HepG2 (cell line): Measurements from ENCODE around the gene ST6GALNAC2. TPM values are rescaled to one million over a fixed set of nuclear protein-coding genes. Genes with fewer than 3 reads are reported as not detected.

Experiments
- HCFC1 ChIP-seq: fragments of 150-350 bp; IDR thresholded peaks from 2 replicates; pipeline ENCODE4 v1.6.1; 2014; ENCODE audit warnings: low read depth, low read length
- IKZF1 ChIP-seq: fragments of 450-650 bp; IDR thresholded peaks from 2 replicates; pipeline ENCODE4 v1.7.1; 2016
- KDM6A ChIP-seq: IDR thresholded peaks from 2 replicates; pipeline ENCODE4 v1.6.1; 2016; ENCODE audit warnings: low read depth
- PCBP2 ChIP-seq: fragments of 200-400 bp; formaldehyde crosslinking; optimal IDR thresholded peaks from 2 replicates; pipeline ENCODE3; 2018; ENCODE audit warnings: low read length, low read depth; ENCODE audit not compliant: poor library complexity, severe bottlenecking
- SMAD1 ChIP-seq: sonication (generic); formaldehyde crosslinking; IDR thresholded peaks from 2 replicates; pipeline ENCODE4 v1.4.0; 2020; ENCODE audit warnings: missing genetic modification reagents, low read depth, mild to moderate bottlenecking, borderline replicate concordance
- SRY ChIP-seq: sonication (generic); formaldehyde crosslinking; IDR thresholded peaks from 2 replicates; pipeline ENCODE4 v1.8.0; 2022; ENCODE audit warnings: mild to moderate bottlenecking, missing genetic modification reagents
- ZMYM4 ChIP-seq: sonication (generic); formaldehyde crosslinking; IDR thresholded peaks from 2 replicates; pipeline ENCODE4 v1.8.1; 2023; ENCODE audit warnings: mild to moderate bottlenecking, missing genetic modification reagents
- ZNF44 ChIP-seq: sonication (generic); formaldehyde crosslinking; IDR thresholded peaks from 2 replicates; pipeline ENCODE4 v1.5.1; 2020; ENCODE audit warnings: mild to moderate bottlenecking, missing genetic modification reagents
- ZNF709 ChIP-seq: sonication (generic); formaldehyde crosslinking; IDR thresholded peaks from 2 replicates; pipeline ENCODE4 v1.5.0; 2020; ENCODE audit warnings: mild to moderate bottlenecking, missing genetic modification reagents
- polyA plus RNA-seq, 8 experiments: library from polyadenylated mRNA; depleted of rRNA in 3 of 8; stranded (reverse) in 7 of 8; unstranded in 1 of 8; fragments of >200 nt; fragmentation: Illumina TruSeq in 4 of 8; extraction: Trizol in 4 of 8; gene quantifications; 2 replicates each; pipeline versions ENCODE4 v1.2.1 to v1.2.3, GENCODE V29; 2011 to 2016; ENCODE audit warnings: low read depth in 4 of 8, missing spikeins in 1 of 8, mixed read lengths in 1 of 8; ENCODE audit not compliant: insufficient read depth in 1 of 8
- total RNA-seq, 5 experiments: library from RNA; depleted of rRNA; stranded (reverse); fragments of >200 nt; fragmentation: Illumina TruSeq; extraction: Trizol; gene quantifications; 2 replicates each; pipeline ENCODE4 v1.2.3, GENCODE V29; 2016; ENCODE audit warnings: low read depth in 1 of 5
- TF ChIP-seq, protein P1 (sequence below): sonication (generic); formaldehyde crosslinking; IDR thresholded peaks from 2 replicates; pipeline ENCODE4 v1.5.1; 2020; ENCODE audit warnings: mild to moderate bottlenecking, missing genetic modification reagents, moderate library complexity
- TF ChIP-seq, protein P2 (sequence below): IDR thresholded peaks from 2 replicates; pipeline ENCODE4 v1.6.1; 2016; ENCODE audit warnings: low read depth
- TF ChIP-seq, protein P3 (sequence below): sonication (generic); formaldehyde crosslinking; IDR thresholded peaks from 2 replicates; pipeline ENCODE4 v1.5.0; 2020; ENCODE audit warnings: missing genetic modification reagents
- TF ChIP-seq, protein P4 (sequence below): sonication (generic); formaldehyde crosslinking; conservative IDR thresholded peaks from 2 replicates; pipeline ENCODE4 v1.4.0; 2020; ENCODE audit warnings: missing genetic modification reagents
- TF ChIP-seq, protein P5 (sequence below): sonication (generic); formaldehyde crosslinking; IDR thresholded peaks from 2 replicates; pipeline ENCODE4 v1.5.0; 2020; ENCODE audit warnings: mild to moderate bottlenecking, low read depth, missing genetic modification reagents, borderline replicate concordance
- TF ChIP-seq, protein P6 (sequence below): sonication (generic); formaldehyde crosslinking; IDR thresholded peaks from 2 replicates; pipeline ENCODE4 v1.4.0; 2020; ENCODE audit warnings: missing genetic modification reagents, mild to moderate bottlenecking, borderline replicate concordance
- TF ChIP-seq, protein P7 (sequence below): sonication (generic); formaldehyde crosslinking; IDR thresholded peaks from 2 replicates; pipeline ENCODE4 v1.8.1; 2023; ENCODE audit warnings: mild to moderate bottlenecking, missing genetic modification reagents, borderline replicate concordance

ST6GALNAC2 gene
- total and polyA plus RNA-seq, 2 of the 13 experiments (the other 11 are each of a cell fraction or from before 2014, with no cell fraction given): 0.12 to 0.49 TPM

DNA sequence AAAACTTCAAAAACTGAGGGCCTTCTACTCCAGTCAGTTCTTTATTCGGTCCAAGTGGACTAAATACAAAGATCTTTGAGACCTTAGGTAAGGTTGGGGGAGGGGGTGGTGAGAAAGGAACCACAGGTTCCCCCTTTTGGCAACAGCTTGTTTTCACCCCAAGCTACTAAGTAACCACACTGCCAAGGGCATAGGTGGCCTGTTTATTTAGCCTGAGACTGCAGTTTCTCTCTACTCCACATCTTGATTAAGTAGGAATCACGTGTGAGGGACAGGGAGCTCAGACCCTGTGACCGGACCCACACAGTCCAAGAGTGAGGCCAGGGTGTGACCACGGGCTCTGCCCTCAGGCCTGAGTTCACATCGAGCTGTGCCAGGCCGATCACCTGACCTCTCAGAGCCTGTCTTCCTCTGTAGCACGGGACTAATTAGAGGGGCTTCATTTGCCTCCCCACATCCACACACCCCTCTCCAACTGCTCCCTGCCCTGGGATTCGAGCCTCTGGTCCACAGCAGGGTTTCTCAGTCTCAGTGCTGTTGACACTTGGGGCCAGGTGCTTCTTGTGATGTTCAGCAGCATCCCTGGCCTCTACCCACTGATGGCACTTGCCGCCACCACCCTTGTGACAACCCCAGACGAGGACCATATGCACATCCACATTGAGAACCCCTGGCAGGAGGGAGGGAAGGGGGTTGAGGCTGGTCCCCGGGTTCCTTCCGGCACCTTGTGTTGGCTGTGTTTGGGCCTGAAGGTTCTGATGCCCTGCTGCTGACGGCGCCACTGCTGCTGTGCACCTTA, 17.8 kb downstream of the ST6GALNAC2 start (continued):
- TF ChIP-seq, protein P1, sequence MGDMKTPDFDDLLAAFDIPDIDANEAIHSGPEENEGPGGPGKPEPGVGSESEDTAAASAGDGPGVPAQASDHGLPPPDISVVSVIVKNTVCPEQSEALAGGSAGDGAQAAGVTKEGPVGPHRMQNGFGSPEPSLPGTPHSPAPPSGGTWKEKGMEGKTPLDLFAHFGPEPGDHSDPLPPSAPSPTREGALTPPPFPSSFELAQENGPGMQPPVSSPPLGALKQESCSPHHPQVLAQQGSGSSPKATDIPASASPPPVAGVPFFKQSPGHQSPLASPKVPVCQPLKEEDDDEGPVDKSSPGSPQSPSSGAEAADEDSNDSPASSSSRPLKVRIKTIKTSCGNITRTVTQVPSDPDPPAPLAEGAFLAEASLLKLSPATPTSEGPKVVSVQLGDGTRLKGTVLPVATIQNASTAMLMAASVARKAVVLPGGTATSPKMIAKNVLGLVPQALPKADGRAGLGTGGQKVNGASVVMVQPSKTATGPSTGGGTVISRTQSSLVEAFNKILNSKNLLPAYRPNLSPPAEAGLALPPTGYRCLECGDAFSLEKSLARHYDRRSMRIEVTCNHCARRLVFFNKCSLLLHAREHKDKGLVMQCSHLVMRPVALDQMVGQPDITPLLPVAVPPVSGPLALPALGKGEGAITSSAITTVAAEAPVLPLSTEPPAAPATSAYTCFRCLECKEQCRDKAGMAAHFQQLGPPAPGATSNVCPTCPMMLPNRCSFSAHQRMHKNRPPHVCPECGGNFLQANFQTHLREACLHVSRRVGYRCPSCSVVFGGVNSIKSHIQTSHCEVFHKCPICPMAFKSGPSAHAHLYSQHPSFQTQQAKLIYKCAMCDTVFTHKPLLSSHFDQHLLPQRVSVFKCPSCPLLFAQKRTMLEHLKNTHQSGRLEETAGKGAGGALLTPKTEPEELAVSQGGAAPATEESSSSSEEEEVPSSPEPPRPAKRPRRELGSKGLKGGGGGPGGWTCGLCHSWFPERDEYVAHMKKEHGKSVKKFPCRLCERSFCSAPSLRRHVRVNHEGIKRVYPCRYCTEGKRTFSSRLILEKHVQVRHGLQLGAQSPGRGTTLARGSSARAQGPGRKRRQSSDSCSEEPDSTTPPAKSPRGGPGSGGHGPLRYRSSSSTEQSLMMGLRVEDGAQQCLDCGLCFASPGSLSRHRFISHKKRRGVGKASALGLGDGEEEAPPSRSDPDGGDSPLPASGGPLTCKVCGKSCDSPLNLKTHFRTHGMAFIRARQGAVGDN (CRISPR knock-in tag): peak; percentile 59
- TF ChIP-seq PCBP2 (no peak), SRY (CRISPR knock-in tag) (no peak), SMAD1 (CRISPR knock-in tag) (no peak), IKZF1 (no peak), HCFC1 (no peak), ZNF44 (CRISPR knock-in tag) (no peak), KDM6A (CRISPR knock-in tag) (0 out of 2 replicates have a peak, but pooled peaks have one; percentile 14), ZMYM4 (CRISPR knock-in tag) (no peak), ZNF709 (CRISPR knock-in tag) (no peak)
- TF ChIP-seq, protein P2, sequence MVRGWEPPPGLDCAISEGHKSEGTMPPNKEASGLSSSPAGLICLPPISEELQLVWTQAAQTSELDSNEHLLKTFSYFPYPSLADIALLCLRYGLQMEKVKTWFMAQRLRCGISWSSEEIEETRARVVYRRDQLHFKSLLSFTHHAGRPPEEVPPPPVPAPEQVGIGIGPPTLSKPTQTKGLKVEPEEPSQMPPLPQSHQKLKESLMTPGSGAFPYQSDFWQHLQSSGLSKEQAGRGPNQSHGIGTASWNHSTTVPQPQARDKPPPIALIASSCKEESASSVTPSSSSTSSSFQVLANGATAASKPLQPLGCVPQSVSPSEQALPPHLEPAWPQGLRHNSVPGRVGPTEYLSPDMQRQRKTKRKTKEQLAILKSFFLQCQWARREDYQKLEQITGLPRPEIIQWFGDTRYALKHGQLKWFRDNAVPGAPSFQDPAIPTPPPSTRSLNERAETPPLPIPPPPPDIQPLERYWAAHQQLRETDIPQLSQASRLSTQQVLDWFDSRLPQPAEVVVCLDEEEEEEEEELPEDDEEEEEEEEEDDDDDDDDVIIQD: no peak
- TF ChIP-seq, protein P3, sequence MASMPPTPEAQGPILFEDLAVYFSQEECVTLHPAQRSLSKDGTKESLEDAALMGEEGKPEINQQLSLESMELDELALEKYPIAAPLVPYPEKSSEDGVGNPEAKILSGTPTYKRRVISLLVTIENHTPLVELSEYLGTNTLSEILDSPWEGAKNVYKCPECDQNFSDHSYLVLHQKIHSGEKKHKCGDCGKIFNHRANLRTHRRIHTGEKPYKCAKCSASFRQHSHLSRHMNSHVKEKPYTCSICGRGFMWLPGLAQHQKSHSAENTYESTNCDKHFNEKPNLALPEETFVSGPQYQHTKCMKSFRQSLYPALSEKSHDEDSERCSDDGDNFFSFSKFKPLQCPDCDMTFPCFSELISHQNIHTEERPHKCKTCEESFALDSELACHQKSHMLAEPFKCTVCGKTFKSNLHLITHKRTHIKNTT: no peak
- TF ChIP-seq, protein P4, sequence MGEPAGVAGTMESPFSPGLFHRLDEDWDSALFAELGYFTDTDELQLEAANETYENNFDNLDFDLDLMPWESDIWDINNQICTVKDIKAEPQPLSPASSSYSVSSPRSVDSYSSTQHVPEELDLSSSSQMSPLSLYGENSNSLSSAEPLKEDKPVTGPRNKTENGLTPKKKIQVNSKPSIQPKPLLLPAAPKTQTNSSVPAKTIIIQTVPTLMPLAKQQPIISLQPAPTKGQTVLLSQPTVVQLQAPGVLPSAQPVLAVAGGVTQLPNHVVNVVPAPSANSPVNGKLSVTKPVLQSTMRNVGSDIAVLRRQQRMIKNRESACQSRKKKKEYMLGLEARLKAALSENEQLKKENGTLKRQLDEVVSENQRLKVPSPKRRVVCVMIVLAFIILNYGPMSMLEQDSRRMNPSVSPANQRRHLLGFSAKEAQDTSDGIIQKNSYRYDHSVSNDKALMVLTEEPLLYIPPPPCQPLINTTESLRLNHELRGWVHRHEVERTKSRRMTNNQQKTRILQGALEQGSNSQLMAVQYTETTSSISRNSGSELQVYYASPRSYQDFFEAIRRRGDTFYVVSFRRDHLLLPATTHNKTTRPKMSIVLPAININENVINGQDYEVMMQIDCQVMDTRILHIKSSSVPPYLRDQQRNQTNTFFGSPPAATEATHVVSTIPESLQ: no peak
- TF ChIP-seq, protein P5, sequence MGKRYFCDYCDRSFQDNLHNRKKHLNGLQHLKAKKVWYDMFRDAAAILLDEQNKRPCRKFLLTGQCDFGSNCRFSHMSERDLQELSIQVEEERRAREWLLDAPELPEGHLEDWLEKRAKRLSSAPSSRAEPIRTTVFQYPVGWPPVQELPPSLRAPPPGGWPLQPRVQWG: no peak
- TF ChIP-seq, protein P6, sequence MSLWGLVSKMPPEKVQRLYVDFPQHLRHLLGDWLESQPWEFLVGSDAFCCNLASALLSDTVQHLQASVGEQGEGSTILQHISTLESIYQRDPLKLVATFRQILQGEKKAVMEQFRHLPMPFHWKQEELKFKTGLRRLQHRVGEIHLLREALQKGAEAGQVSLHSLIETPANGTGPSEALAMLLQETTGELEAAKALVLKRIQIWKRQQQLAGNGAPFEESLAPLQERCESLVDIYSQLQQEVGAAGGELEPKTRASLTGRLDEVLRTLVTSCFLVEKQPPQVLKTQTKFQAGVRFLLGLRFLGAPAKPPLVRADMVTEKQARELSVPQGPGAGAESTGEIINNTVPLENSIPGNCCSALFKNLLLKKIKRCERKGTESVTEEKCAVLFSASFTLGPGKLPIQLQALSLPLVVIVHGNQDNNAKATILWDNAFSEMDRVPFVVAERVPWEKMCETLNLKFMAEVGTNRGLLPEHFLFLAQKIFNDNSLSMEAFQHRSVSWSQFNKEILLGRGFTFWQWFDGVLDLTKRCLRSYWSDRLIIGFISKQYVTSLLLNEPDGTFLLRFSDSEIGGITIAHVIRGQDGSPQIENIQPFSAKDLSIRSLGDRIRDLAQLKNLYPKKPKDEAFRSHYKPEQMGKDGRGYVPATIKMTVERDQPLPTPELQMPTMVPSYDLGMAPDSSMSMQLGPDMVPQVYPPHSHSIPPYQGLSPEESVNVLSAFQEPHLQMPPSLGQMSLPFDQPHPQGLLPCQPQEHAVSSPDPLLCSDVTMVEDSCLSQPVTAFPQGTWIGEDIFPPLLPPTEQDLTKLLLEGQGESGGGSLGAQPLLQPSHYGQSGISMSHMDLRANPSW (CRISPR knock-in tag): no peak
- TF ChIP-seq, protein P7, sequence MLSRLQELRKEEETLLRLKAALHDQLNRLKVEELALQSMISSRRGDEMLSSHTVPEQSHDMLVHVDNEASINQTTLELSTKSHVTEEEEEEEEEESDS (CRISPR knock-in tag): no peak
